GM12878 (cell line): ENCODE measurements around the gene FBN2. TPM values are rescaled to one million over a fixed set of nuclear protein-coding genes. Genes with fewer than 3 reads are reported as not detected.

ENCODE experiments used
- ATAC-seq: fragments of 200-7000 bp; cut with Tn5 transposase; 3 replicates; pipeline ENCODE4 v1.9.1; 2020; ENCODE audit warnings: mild to moderate bottlenecking, moderate library complexity
- BruUV-seq: library from RNA; stranded (reverse); fragments of 400-500 nt; replicated peaks from 2 replicates; lab custom pipeline; 2021; lab: Mats Ljungman, UMichigan
- CTCF ChIA-PET: fragments of 300-600 bp; sonication (Branson Sonifier 250); formaldehyde crosslinking; extraction: SDS; loops from one replicate; lab custom pipeline; 2021; ENCODE audit warnings: inconsistent platforms; lab: Yijun Ruan, JAX
- POLR2A ChIA-PET: fragments of 350-600 bp; formaldehyde crosslinking; extraction: SDS; loops from one replicate; lab custom pipeline; 2021; ENCODE audit warnings: inconsistent platforms; lab: Charles Lee
- RAD21 ChIA-PET: fragments of 300-600 bp; sonication (Branson Sonifier 250); formaldehyde crosslinking; loops from one replicate; lab custom pipeline; 2023; ENCODE audit warnings: antibody characterized with exemption; ENCODE audit not compliant: unreplicated experiment; lab: Charles Lee
- SMC1A ChIA-PET: fragments of 300-600 bp; sonication (Branson Sonifier 250); formaldehyde crosslinking; loops from one replicate; lab custom pipeline; 2023; ENCODE audit not compliant: unreplicated experiment, uncharacterized antibody; lab: Charles Lee
- DNase-seq: peaks from one replicate; pipeline ENCODE4 v3.0.0-alpha.2; 2011; ENCODE audit warnings: low read depth, low spot score
- FAIRE-seq: peaks from 3 replicates; lab custom pipeline; 2011; peaks lifted over from hg19 to GRCh38; lab: Jason Lieb, UNC
- H2AFZ ChIP-seq: 2 replicates; pipeline ENCODE4 v1.6.0; 2011; ENCODE audit warnings: low read depth, low read length, control low read depth; ENCODE audit not compliant: control insufficient read depth
- H3K27ac ChIP-seq: 2 replicates; pipeline ENCODE4 v1.5.1; 2011; ENCODE audit warnings: control low read depth; ENCODE audit not compliant: control insufficient read depth, insufficient read depth
- H3K27me3 ChIP-seq, 2 experiments: replicated peaks in 1 of 2; 2 replicates each; pipeline versions ENCODE4 v1.6.0 to v1.6.1; 2011; ENCODE audit warnings: low read length in 1 of 2; ENCODE audit not compliant: control insufficient read depth in 2 of 2, insufficient read depth in 2 of 2
- H3K36me3 ChIP-seq, 2 experiments: 2 replicates each; pipeline ENCODE4 v1.5.1; 2011; ENCODE audit warnings: low read length in 1 of 2; ENCODE audit not compliant: control insufficient read depth in 2 of 2, insufficient read depth in 2 of 2
- H3K4me1 ChIP-seq: 2 replicates; pipeline ENCODE4 v1.6.1; 2011; ENCODE audit warnings: mild to moderate bottlenecking, low read length, moderate library complexity, mixed read lengths; ENCODE audit not compliant: control insufficient read depth, insufficient read depth
- H3K4me2 ChIP-seq: 2 replicates; pipeline ENCODE4 v1.6.0; 2011; ENCODE audit warnings: control low read depth; ENCODE audit not compliant: control insufficient read depth, insufficient read depth
- H3K4me3 ChIP-seq: fragments of 200-600 bp; sonication (generic); 2 replicates; pipeline ENCODE4 v1.5.1; 2016
- H3K79me2 ChIP-seq: 2 replicates; pipeline ENCODE4 v1.6.0; 2011; ENCODE audit warnings: low read length; ENCODE audit not compliant: control insufficient read depth, insufficient read depth
- H3K9ac ChIP-seq: 2 replicates; pipeline ENCODE4 v1.8.0; 2011; ENCODE audit warnings: low read length, control low read depth, mixed read lengths; ENCODE audit not compliant: control insufficient read depth, insufficient read depth
- H3K9me3 ChIP-seq: replicated peaks from 3 replicates; pipeline ENCODE4 v1.5.1; 2011; ENCODE audit warnings: mild to moderate bottlenecking, low read length; ENCODE audit not compliant: control insufficient read depth, insufficient read depth
- H4K20me1 ChIP-seq: 2 replicates; pipeline ENCODE4 v1.6.0; 2011; ENCODE audit not compliant: control insufficient read depth, insufficient read depth
- BCL11A ChIP-seq: IDR thresholded peaks from 2 replicates; pipeline ENCODE4 v1.6.1; 2011; ENCODE audit warnings: low read depth, low read length
- BHLHE40 ChIP-seq, 2 experiments: fragments of 450-650 bp in 1 of 2; IDR thresholded peaks; 2 replicates each; pipeline ENCODE4 v1.6.1; 2011 to 2017; ENCODE audit warnings: low read depth in 2 of 2, borderline replicate concordance in 1 of 2, improper control_type of control experiment in 1 of 2, low read length in 1 of 2, mild to moderate bottlenecking in 1 of 2
- ELK1 ChIP-seq: IDR thresholded peaks from 2 replicates; pipeline ENCODE4 v1.6.1; 2012; ENCODE audit warnings: low read depth, low read length, improper control_type of control experiment
- ESRRA ChIP-seq: IDR thresholded peaks from 2 replicates; pipeline ENCODE4 v1.6.1; 2012; ENCODE audit warnings: mild to moderate bottlenecking, low read length, improper control_type of control experiment
- FOXK2 ChIP-seq: fragments of 450-650 bp; IDR thresholded peaks from 2 replicates; pipeline ENCODE4 v1.6.1; 2017; ENCODE audit warnings: mild to moderate bottlenecking, moderate library complexity
- HDAC6 ChIP-seq: fragments of 200-600 bp; sonication (generic); IDR thresholded peaks from one replicate; pipeline ENCODE4 v1.8.0; 2017; ENCODE audit warnings: antibody characterized with exemption; ENCODE audit not compliant: unreplicated experiment
- HDGF ChIP-seq: fragments of 450-650 bp; IDR thresholded peaks from 2 replicates; pipeline ENCODE4 v1.6.1; 2016; ENCODE audit warnings: antibody characterized with exemption
- JUNB ChIP-seq: IDR thresholded peaks from 2 replicates; pipeline ENCODE4 v1.6.1; 2016; ENCODE audit warnings: antibody characterized with exemption, mild to moderate bottlenecking
- KDM1A ChIP-seq: fragments of 200-600 bp; sonication (generic); IDR thresholded peaks from 2 replicates; pipeline ENCODE4 v1.6.1; 2016; ENCODE audit warnings: borderline replicate concordance
- PAX8 ChIP-seq: fragments of 450-650 bp; IDR thresholded peaks from 2 replicates; pipeline ENCODE4 v1.6.1; 2017; ENCODE audit warnings: mild to moderate bottlenecking, moderate library complexity
- POU2F2 ChIP-seq: IDR thresholded peaks from 3 replicates; pipeline ENCODE4 v1.6.1; 2011; ENCODE audit warnings: low read depth, mild to moderate bottlenecking, low read length, borderline replicate concordance
- RAD51 ChIP-seq: fragments of 450-650 bp; IDR thresholded peaks from 2 replicates; pipeline ENCODE4 v1.6.1; 2016; ENCODE audit warnings: moderate library complexity, mild to moderate bottlenecking, inconsistent platforms
- SMARCA5 ChIP-seq: fragments of 450-650 bp; IDR thresholded peaks from 2 replicates; pipeline ENCODE4 v1.6.1; 2017; ENCODE audit warnings: mild to moderate bottlenecking
- SREBF2 ChIP-seq: IDR thresholded peaks from 2 replicates; pipeline ENCODE4 v1.6.1; 2012; ENCODE audit warnings: mild to moderate bottlenecking, low read length
- TARDBP ChIP-seq: IDR thresholded peaks from 2 replicates; pipeline ENCODE4 v1.6.1; 2016; ENCODE audit warnings: borderline replicate concordance
- TBL1XR1 ChIP-seq: IDR thresholded peaks from 2 replicates; pipeline ENCODE4 v1.6.1; 2012; ENCODE audit warnings: low read depth, low read length, improper control_type of control experiment
- TCF3 ChIP-seq: IDR thresholded peaks from 2 replicates; pipeline ENCODE4 v1.6.1; 2012; ENCODE audit warnings: low read depth, mild to moderate bottlenecking, low read length, borderline replicate concordance; ENCODE audit not compliant: insufficient read depth
- ZBTB11 ChIP-seq: fragments of 450-650 bp; formaldehyde crosslinking; IDR thresholded peaks from 2 replicates; pipeline ENCODE4 v1.5.0; 2022; ENCODE audit warnings: mild to moderate bottlenecking, missing genetic modification characterization
- WGBS: methylation state at CpG from one replicate; pipeline ENCODE4 v1.1.6; 2016; ENCODE audit warnings: low lambda C conversion rate; ENCODE audit not compliant: insufficient replicate concordance, insufficient coverage; ENCODE audit errors: missing lambda C conversion rate; 5-methylcytosine and 5-hydroxymethylcytosine counted together
- in situ Hi-C: fragments of 300-500 bp; cut with MboI; formaldehyde crosslinking; loops from 9 replicates; pipeline ENCODE4 v1.14.3; 2018; ENCODE audit warnings: mixed read lengths
- intact Hi-C: fragments of 100-400 bp; cut with micrococcal nuclease; formaldehyde crosslinking; loops from one replicate; pipeline ENCODE4 v1.14.2; 2022; ENCODE audit not compliant: unreplicated experiment
- polyA plus RNA-seq, 11 experiments: library from polyadenylated mRNA; depleted of rRNA in 4 of 11; unstranded in 6 of 11; stranded (reverse) in 5 of 11; fragments of >200 nt; fragmentation: Nextera tagmentation in 4 of 11; fragmentation: Illumina TruSeq in 1 of 11; extraction: Ambion mirVana in 4 of 11; extraction: Trizol in 1 of 11; gene quantifications; 1 replicate in 1 of 11; 2 replicates in 10 of 11; pipeline versions ENCODE4 v1.2.1 to v1.2.3, GENCODE V29; 2011 to 2016; ENCODE audit warnings: inconsistent platforms in 2 of 11, missing spikeins in 2 of 11, low read depth in 1 of 11
- total RNA-seq, 4 experiments: library from RNA; depleted of rRNA in 3 of 4; stranded (reverse); fragments of >200 nt in 3 of 4; fragmentation: Illumina TruSeq in 1 of 4; extraction: Trizol in 1 of 4; gene quantifications; 2 replicates each; pipeline versions ENCODE4 v1.2.1 to v1.2.3, GENCODE V29; 2013 to 2021
- TF ChIP-seq, protein P1 (sequence below): fragments of 450-650 bp; IDR thresholded peaks from 2 replicates; pipeline ENCODE4 v1.6.1; 2017; ENCODE audit warnings: low read depth, mild to moderate bottlenecking, moderate library complexity

The FBN2 gene
- total and polyA plus RNA-seq, 10 of the 15 experiments (the other 5 are each of a cell fraction or from before 2014, with no cell fraction given) = 0.01 to 0.98 (median 0.10) TPM; not detected in 3

- TF ChIP-seq HDAC6 (no peak), PAX8 (no peak), TCF3 (no peak), SMARCA5 (no peak)
Measured at GRCh38 chr5:128357226-128357625, 180.8 kb downstream of the FBN2 start (continued).

GRCh38 chr5:128355961-128356360 is 182.1 kb downstream of the FBN2 start:
- 0% methylated on average over 3 of the region's 3 CpGs for WGBS
- no peaks in the 10 kb centered on the region for H3K9me3 ChIP-seq
- POLR2A ChIA-PET = interaction anchor here (0.6 kb wide), 2 partner anchors 21 to 49 kb away, joined by 3 read pairs; no protein-coding TSS in a partner anchor
- no peak overlapping the region for H3K27ac ChIP-seq
- DNase-seq = no peak
- H3K9ac ChIP-seq = no peak overlapping the region
- H3K4me1 ChIP-seq = no peaks in the 10 kb centered on the region
- H3K4me3 ChIP-seq = no peak overlapping the region
- H3K79me2 ChIP-seq = no peaks in the 10 kb centered on the region
- CTCF ChIA-PET = interaction anchor here (0.9 kb wide), 1 partner anchor 143 kb away, joined by 3 read pairs; no protein-coding TSS in a partner anchor
- H3K4me2 ChIP-seq = no peak overlapping the region
- RAD21 ChIA-PET = no interaction called here
- TF ChIP-seq ZBTB11 (CRISPR knock-in tag) (no peak), KDM1A (no peak), JUNB (no peak), HDGF (no peak), POU2F2 (no peak), ELK1 (no peak), BHLHE40 (IDR thresholded peaks at IDR 0.05; ENCODE audit: borderline replicate concordance in 1 of 2, low read depth in 2 of 2, low read length in 1 of 2) (no peak), SREBF2 (no peak), RAD51 (no peak), TARDBP (no peak), TBL1XR1 (no peak), BCL11A (no peak), FOXK2 (no peak), ESRRA (no peak)
- TF ChIP-seq, protein P1, sequence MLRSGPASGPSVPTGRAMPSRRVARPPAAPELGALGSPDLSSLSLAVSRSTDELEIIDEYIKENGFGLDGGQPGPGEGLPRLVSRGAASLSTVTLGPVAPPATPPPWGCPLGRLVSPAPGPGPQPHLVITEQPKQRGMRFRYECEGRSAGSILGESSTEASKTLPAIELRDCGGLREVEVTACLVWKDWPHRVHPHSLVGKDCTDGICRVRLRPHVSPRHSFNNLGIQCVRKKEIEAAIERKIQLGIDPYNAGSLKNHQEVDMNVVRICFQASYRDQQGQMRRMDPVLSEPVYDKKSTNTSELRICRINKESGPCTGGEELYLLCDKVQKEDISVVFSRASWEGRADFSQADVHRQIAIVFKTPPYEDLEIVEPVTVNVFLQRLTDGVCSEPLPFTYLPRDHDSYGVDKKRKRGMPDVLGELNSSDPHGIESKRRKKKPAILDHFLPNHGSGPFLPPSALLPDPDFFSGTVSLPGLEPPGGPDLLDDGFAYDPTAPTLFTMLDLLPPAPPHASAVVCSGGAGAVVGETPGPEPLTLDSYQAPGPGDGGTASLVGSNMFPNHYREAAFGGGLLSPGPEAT = no peak
- no peaks in the 10 kb centered on the region for H3K27me3 ChIP-seq
- intact Hi-C loops = no loop called here
- H3K36me3 ChIP-seq = no peaks in the 10 kb centered on the region
- H4K20me1 ChIP-seq = no peaks in the 10 kb centered on the region
- SMC1A ChIA-PET = interaction anchor here (1.6 kb wide), 1 partner anchor 19 kb away, joined by 6 read pairs; no protein-coding TSS in a partner anchor
- BruUV-seq = no TSS peak
- no peak overlapping the region for H2AFZ ChIP-seq
- in situ Hi-C loops = no loop called here
- no peak for ATAC-seq
- FAIRE-seq = no peak
